Measurements from ENCODE around the gene ELF2.
A peak's percentile ranks its signal among the peaks of the same experiment; 100 is the strongest.
"Not testable (repeated sequence)": the region's sequence is repeated elsewhere in the genome, so short reads cannot be mapped to it uniquely, and the experiment has no call there.

The ELF2 gene

DNA sequence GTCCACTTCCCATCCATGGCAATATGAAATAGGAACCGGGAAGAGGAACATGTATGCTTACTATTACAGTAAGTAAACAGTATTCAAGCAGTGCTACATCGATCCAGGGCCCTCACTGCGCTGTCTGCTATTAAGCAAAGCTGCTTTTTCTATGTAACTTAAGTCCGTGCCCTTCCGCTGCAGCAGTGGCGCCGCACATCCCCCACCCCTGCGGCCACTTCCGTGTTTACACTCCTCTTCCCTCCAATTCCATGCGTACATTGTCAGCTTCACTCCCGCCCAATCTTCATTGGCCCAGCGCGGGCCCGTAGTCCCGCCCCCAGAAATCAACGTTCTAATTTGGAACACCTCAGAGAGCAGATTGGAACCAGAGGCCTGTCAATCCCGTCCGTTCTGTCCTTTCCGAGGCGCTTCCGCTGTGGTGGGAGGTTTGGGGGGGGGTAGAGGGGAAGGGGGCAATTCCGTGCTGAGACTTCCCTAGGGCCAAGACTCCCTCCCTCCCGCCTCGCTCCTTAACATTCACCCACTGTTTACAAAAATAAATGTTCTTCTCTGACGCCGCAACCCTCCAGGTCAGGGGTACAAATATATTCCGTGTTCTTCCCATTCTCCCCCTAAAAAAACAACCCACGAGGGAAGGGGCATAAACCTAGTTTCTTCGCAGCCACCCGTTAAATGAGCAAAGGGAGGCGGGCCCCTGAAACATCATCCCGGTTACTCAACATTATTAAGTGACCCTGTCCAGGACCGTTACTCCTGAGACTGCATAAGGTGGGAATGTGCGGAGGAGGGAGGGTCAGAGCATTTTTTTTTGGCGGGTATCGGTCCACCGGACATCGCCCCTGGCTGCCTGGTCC lies 94.0 kb downstream of the ELF2 start:
- peak; percentile 84 to 91 (median 84) for DNase-seq (ENCODE audit: low read depth in 2 of 3, low spot score in 1 of 3)

DNA sequence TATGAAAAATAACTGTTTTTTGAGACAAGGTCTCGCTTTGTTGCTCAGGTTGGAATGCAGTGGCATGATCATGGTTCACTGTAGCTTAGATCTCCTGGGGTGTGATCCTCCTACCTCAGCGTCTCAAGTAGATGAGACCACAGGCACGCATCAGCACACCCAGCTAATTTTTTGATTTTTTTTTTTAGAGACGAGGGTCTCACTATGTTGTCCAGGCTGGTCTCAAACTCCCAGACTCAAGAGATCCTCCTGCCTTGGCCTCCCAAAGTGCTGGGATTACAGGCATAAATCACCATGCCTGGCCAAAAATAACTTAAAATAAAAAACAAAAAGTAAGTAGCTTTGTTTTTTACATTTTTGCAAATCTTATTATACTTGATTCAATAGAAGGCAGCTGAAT lies 98.1 kb downstream of the ELF2 start:
- no peak for DNase-seq (ENCODE audit: low read depth in 2 of 3, low spot score in 1 of 3)

DNA sequence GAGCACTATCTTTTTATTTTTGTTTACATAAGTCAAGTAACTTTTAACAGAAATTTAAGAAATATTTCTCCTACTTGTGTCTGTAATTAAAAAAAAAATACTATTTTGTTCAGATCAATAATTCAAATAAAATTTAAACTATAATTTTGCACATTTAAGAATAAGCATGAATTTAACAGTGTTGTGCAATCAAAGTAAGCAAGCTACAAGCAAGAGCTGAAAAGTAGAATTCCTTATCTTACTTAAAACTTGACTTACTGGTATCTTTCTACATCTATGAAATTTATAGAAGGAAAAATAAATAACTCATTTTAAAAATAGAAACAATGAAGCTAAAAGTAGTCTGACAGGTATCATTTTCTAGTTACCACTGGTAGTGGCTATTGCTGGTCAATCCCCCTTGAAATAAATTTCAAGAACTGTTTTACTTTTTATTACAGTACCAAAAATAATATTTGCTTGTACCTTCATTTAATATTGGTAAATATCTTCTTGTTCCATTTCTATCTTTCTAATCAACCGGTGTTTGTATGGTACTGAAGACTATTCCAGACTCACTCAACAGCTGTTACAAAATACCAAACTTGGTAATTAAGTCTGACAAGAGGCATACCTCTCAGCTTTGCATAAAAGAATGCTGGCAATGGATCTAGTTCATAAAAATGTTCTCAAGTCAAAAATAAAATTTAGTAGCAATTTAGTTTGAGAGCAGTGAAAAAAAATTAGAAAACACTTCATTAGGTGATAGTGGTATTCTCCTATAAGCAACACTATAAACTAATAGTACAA lies 99.3 kb downstream of the ELF2 start:
- DNase-seq (ENCODE audit: low read depth in 2 of 3, low spot score in 1 of 3): no peak

DNA sequence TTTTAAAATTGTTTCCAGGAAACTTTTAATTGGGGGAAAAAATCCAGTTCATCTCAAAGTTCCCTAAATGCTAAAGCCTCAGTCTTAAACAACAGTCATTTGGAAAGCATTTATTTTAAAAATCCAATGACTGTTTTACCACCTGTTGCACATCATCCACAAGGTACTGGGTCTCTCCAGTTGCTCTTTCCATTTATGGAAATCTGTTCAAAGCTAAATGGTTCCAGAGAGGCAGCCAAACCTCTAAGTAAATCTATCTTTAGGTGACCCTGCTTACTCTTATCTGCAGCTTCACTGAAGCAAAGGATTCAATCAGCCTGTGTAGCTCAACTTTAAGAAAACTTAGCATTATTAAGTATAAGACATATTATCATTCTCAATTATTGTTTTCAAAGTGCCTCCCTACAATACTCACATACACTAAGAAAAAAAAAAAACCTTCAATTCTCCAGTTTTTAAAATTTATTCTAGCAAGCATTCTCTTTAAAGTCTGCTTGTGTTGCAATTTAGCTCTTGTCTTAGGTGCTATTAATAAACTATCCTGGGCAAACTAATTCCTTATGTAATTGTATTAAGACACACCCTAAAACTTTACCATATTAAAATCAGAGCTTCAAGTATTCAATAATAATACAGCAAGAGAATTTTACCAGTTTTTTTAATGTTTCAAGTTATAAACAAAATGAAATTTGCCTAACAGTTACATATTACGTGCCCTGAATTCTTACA lies 100.8 kb downstream of the ELF2 start:
- no peak for DNase-seq (ENCODE audit: low read depth in 2 of 3, low spot score in 1 of 3)

DNA sequence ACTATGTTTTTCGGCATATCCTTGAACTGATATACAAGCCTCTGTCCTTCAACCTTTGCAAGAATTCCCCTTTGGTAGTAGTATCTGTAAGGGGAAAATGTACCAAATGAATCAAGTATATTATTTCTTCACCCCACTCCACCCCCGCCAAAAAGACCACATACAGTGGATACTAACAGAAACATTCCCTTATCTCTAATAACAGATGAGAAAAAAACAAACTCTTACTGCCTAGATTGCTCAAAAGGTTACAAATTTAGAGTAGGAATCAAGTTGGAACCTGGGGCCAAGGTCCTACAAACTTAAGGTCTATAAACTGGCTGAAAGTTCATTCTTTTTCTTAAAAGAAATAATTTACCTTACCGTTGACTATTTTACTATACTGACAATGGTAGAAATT lies 116.4 kb downstream of the ELF2 start:
- DNase-seq (ENCODE audit: low read depth in 2 of 3, low spot score in 1 of 3): no peak

DNA sequence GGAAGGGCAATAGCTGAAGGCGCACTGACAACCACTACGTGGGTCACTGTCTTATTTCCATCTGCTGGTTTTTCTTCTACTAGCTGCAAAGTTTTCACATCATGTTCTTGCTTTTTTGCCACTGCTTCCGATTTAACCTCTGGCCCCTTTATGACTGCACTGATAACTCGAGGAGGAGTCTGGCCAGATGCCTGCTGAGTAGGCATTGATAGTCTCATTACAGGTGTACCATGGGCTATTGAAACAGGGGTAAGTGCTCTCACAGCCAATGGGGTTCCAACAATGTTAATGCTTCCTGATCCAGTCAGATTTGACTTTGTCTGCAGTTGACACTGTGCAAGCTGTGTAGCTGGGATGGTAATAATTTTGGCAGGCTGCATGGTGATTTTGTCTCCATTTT lies 118.0 kb downstream of the ELF2 start:
- not testable (repeated sequence) for DNase-seq (ENCODE audit: low read depth in 2 of 3, low spot score in 1 of 3)

DNA sequence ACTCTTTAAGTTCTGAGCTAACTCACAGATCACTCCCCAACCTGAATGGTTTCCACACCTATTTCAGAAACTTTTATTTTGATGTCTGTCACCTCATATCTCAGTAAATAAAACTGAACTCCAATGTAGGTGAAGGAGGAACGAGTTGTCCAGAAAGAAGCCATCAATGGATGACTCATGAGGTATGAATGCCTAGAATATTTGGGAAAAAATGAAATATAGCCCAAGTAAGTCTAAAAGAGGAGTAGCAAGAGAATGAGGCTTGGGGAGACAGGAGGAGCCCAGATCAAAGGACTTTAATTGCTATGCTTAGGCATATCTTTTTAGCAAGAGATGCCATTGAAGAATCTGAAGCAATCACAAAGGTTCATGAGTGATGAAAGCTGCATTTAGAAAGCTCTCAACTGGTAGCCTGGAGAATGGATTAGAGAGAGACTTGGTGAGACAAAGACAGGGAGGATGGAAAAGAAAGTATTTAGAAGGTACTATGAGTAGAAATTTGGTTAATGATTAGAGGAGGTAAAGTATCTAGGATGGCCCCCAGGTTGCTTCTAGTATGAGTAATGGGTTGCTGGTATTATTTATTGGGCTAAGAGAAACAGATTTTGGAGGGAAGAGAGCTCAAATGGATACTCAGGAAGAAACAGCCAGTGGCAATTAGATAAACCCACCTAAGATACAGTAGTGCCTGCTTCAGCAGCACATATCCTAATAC lies 122.1 kb downstream of the ELF2 start:
- no peak for DNase-seq (ENCODE audit: low read depth in 2 of 3, low spot score in 1 of 3)

DNA sequence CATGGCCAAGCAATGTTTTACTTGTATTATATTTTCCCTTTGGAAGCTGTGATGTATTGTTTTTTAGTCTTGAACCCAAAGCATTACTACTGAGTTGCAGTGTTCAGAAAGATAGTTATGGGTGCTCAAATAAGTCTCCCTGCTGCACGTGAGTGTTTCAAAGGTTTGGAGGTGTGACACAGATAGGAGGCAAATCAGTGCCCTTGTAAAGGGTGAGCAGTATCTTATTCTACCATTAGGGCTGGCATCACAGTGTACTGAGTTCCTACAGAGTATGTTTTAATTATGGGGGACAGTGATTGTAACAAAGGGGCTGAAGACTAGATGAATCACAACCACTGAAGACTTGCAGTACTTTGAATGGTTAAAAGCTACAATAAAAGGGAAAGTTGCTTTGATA lies 123.1 kb downstream of the ELF2 start:
- no peak for DNase-seq (ENCODE audit: low read depth in 2 of 3, low spot score in 1 of 3)

DNA sequence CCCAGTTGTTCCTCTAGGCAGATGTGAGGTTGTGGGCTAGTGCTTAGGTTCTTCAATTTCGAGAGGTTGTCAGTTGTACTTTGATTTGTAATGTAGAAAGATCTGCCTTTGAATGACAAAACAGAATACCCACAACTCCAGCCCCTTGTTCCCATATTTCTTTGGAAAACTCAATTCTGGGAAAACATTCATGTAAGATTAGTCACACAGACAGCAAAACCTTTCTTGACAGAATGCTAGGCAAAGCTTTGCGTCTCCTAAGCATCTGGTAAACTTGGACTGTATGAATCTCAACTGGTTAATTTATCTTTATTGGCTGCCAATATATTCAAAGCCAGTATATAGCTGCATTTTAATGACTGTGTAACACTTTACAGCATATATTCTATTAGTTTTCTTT lies 126.6 kb downstream of the ELF2 start:
- no peak for DNase-seq (ENCODE audit: low read depth in 2 of 3, low spot score in 1 of 3)

DNA sequence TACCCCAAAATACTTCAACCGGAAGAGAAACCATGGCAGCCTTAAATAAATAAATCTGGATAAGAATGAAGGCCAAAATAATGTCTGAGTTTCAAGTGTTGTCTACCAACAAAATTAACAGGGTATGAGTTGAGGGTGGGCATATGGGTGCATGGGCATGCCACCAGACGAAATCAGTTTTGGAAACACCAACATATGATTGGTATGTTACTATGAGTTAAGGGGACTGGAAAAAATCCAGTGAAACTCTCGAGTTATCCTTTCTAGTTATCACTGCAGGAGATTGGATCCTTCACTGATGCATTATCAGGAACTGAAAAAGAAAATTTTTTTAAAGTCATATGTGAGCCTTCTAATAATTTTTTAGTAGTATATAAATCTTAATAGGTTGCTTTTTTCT lies 129.0 kb downstream of the ELF2 start:
- DNase-seq (ENCODE audit: low read depth in 2 of 3, low spot score in 1 of 3): no peak

DNA sequence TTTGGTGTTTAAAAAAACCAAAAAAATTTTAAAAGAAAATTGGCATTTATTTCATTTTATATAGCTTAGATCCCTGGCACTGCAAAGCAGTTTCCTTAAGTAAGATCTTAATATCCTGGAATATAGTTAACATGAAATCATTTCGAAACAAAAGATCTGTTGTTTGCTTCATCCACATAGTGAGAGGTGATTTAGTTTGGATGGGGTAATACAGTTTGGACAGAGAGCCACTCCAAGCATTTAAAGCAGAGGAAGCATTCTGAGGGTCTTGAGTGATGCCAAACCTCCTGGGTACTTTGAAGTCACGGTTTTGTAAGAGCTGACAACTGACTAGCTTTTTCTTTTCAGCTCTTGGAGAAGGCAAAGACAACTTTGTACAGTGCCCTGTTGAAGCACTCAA lies 132.7 kb downstream of the ELF2 start:
- no peak for DNase-seq (ENCODE audit: low read depth in 2 of 3, low spot score in 1 of 3)

DNA sequence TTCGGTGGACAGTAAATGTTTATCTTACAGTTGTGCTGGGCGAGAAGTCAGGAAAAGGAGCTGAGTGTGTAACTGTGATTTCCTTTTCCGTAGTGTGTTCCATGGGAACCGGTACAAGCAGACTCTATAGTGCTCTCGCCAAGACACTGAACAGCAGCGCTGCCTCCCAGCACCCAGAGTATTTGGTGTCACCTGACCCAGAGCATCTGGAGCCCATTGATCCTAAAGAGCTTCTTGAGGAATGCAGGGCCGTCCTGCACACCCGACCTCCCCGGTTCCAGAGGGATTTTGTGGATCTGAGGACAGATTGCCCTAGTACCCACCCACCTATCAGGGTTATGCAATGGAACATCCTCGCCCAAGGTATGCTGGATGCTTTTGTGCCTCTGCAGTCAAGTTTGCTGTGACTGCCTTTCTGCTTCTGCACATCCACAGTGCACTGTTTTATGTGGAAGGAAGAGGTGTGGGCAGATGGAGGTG lies 134.0 kb downstream of the ELF2 start:
- no peak for DNase-seq (ENCODE audit: low read depth in 2 of 3, low spot score in 1 of 3)

DNA sequence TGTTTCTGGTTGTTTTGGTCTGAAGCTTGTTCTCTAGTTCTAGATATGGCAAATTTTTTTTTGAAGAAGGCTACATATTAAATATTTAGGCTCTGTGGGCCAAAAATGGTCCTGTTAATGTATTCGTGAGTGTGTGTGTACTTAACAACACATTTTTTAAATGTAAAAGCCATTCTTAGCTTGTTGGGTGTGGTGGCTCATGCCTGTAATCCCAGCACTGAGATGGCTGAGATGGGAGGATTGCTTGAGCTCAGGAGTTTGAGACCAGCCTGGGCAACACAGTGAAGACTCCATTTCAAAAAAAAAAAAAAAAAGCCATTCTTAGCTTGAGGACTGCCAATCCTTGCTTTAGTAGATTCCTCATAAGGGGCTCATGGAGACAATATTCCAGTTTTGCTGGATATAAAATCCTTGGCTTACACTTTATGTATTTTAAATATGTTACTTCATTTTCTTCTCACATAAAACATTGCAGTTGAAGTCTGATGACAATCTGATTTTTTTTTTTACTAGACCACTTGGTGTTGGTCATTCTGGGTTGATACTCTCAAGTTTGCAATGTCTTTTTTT lies 138.1 kb downstream of the ELF2 start:
- DNase-seq (ENCODE audit: low read depth in 2 of 3, low spot score in 1 of 3): no peak

DNA sequence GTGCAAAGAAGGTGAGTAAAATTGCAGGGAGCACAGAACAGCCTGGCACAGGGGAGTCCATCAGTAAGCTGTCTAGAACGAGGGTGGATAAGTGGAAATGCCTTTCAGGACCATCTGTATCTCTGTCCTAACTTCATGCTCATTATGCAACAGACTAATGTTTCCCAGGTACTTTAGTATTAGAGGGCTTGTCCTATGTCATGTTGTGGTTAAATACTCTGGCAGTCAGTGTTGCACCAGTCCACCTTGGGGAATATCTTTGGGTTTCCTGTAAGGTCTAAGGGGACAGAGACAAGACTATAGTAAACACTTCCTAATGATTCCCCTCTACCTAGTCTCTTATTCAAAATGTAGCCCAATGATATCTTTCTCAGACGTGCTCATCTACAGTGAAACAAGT lies 140.1 kb downstream of the ELF2 start:
- no peak for DNase-seq (ENCODE audit: low read depth in 2 of 3, low spot score in 1 of 3)

DNA sequence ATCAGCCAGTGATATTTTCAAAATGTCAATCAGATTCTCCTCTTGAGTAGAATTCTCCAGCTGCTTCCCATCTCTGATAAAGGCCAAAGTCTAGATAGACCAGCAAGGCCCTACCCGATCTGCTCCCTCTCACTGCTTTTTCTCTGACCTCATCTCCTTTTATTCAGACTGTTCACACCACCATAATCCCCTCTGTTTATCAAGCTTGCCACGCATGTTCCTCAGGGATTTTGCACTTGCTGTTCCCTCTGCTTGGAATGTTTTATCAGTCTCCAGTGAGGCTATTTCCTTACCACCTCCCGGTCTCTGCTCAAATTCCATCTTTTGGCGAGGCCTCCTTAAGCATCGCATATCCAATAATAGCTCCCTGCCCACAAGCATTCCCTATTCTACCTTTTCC lies 141.4 kb downstream of the ELF2 start:
- DNase-seq (ENCODE audit: low read depth in 2 of 3, low spot score in 1 of 3): no peak

DNA sequence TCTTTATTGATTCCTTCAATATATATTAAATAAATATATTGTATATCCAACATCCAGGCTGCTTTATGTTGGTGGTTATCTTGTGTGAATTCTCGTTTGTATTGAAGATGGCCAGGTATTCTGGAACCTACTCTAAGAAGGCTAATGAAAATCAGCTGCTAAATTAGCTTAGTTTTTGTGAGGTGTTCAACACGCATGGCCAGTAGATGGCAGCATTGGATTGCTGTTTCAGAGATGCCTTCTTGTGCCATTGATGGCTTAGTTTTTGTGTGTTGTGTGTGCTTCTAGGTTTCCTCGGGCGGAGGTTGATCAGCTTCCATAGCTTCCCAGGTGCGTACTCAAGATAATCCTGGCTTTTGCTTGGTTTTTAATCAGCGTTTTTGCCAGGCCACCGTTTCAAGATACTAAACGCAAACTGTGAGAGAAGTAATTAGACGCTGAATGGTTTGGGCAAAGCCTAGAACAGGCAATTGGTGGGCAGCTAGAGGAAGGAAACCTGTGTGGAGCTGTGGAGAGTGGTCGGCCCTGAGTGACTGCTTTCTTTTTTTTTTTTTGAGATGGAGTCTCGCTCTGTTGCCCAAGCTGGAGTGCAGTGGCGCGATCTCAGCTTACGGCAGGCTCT lies 146.3 kb downstream of the ELF2 start:
- DNase-seq (ENCODE audit: low read depth in 2 of 3, low spot score in 1 of 3): peak; percentile 44 to 71 (median 47)

DNA sequence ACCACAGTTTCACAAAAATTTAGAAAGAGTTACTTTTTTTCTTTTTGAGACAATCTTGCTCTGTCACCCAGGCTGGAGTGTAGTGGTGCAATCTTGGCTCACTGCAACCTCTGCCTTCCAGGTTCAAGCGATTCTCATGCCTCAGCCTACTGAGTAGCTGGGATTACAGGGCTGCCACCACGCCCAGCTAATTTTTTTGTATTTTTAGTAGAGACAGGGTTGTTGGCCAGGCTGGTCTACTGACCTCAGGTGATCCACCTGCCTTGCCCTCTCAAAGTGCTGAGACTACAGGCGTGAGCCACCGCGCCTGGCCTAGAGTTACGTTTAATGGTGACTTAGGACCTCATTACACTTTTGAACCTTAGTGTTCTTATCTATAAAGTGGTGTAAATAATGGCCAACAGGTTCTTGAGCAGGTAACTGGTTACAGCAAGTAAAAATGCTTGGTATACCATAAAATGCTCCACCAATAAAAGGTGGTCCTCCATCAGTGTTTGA lies 147.1 kb downstream of the ELF2 start:
- not testable (repeated sequence) for DNase-seq (ENCODE audit: low read depth in 2 of 3, low spot score in 1 of 3)

DNA sequence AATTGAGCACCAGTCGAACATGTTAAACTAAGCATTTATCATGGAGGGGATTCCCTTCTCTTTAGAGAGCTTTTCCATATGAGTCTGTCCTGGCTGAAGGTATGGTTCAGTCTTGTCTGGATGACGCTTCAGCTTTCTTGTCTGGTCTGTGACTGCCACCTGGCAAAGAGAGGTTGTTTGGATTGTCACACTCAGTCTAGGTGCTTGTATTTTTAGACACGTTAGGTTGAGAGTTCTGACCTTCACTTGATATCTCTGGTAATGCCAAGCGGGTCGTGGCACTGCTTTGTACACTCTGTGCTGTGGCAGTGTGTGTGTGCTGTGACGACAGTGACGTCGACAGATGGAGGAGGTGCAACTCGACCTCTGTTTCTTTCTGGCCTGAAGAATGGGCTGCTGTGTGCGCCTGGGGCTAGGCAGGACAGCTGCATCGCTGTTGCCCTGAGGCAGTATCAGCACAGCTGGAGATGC lies 148.8 kb downstream of the ELF2 start:
- DNase-seq (ENCODE audit: low read depth in 2 of 3, low spot score in 1 of 3): no peak

DNA sequence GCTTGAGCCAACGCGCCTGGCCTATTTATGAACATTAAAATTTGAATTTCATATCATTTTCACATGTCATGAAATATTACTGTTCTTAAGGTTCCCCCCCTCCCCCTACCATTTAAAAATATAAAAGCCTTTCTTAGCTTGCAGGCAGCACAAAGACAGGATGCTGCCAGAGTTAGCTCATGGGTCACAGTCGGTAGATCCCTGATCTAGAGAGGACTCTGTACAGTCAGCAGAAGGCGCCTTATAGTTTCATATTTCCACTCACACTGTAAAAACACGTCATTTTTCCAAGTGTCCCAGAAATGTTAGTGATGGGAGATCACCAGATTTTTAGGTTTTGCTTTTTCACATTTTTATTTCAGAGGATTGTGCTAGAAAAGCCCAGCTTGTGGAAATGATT lies 149.2 kb downstream of the ELF2 start:
- DNase-seq (ENCODE audit: low read depth in 2 of 3, low spot score in 1 of 3): no peak

DNA sequence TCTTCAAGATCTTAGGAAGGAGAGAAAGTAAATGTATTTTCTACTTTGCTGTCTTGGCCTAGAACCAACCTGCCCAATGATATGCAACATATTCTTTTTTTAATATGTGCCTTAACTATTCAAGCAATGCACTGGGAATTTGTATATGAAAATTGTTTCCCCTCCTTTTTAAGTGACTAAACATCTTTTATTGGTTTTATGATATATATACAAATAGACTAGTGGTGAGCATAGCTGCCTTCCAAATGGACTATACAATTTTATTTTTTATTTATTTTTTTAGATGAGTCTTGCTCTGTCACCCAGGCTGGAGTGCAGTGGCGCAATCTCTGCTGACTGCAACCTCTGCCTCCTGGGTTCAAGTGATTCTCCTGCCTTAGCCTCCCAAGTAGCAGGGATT lies 151.2 kb downstream of the ELF2 start:
- DNase-seq (ENCODE audit: low read depth in 2 of 3, low spot score in 1 of 3): no peak

All from stimulated activated CD4-positive, alpha-beta T cell treated with anti-CD3 and anti-CD28 coated beads, Interleukin-12 subunit alpha, Interleukin-12 subunit beta, amount 100 ng/mL, for 48 hours (primary cell).